Activated CD4-positive, alpha-beta T cell treated with anti-CD3 and anti-CD28 coated beads, Interleukin-2, amount 10 ng/mL, durations not matched to agents 24 days and 14 days (primary cell): ENCODE data around the gene HOXA4. TPM values are rescaled to one million over a fixed set of nuclear protein-coding genes. Genes with fewer than 3 reads are reported as not detected.

Experiments
- DNase-seq: peaks from one replicate; pipeline ENCODE4 v3.0.0; 2022
- H3K27ac Mint-ChIP-seq: one replicate; pipeline ENCODE4 v1.8.0; 2022; ENCODE audit warnings: mild to moderate bottlenecking, mixed read lengths
- H3K27me3 Mint-ChIP-seq: one replicate; pipeline ENCODE4 v1.8.0; 2022; ENCODE audit warnings: mixed read lengths
- H3K36me3 Mint-ChIP-seq: one replicate; pipeline ENCODE4 v1.8.0; 2022; ENCODE audit warnings: low read depth, mild to moderate bottlenecking, mixed read lengths
- H3K4me1 Mint-ChIP-seq: one replicate; pipeline ENCODE4 v1.8.0; 2021; ENCODE audit warnings: mixed read lengths
- H3K4me3 Mint-ChIP-seq: one replicate; pipeline ENCODE4 v1.8.0; 2022; ENCODE audit warnings: mild to moderate bottlenecking, moderate library complexity, mixed read lengths
- H3K9me3 Mint-ChIP-seq: one replicate; pipeline ENCODE4 v1.8.0; 2021; ENCODE audit warnings: mixed read lengths
- intact Hi-C: fragments of 100-400 bp; cut with micrococcal nuclease; formaldehyde crosslinking; loops from one replicate; pipeline ENCODE4 v1.15.1; 2023
- total RNA-seq: library from RNA; stranded (reverse); gene quantifications from 2 replicates; pipeline ENCODE4 v1.2.3, GENCODE V29; 2022

Gene HOXA4
- total RNA-seq, 1 donor from 2014 or later = not detected

DNA sequence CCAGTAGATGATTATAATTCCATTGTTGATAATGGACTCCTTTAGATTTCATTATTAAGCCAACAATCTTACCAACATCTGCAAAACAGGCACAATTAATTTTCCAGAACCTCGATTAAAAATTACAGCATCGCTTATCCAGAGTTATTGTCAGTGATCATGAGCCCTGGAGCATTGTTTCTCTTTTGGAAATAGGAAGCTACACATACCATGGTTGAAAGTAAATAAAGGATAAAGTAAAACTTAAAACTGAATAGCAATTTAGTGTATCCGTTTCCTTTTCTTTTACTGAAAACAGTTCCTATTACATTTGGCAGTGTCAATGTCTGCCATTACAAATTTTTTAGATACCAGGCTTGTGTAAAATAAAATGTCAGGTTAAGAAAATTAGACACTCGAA, 18.2 kb downstream of the HOXA4 start:
- peaks cover 5% of the 10 kb centered on the region for H3K27me3 Mint-ChIP-seq
- H3K27ac Mint-ChIP-seq = no peak overlapping the region
- no peak overlapping the region for H3K4me3 Mint-ChIP-seq
- H3K4me1 Mint-ChIP-seq = no peaks in the 10 kb centered on the region
- intact Hi-C loops = no loop called here
- no peaks in the 10 kb centered on the region for H3K9me3 Mint-ChIP-seq
- no peak for DNase-seq
- no peaks in the 10 kb centered on the region for H3K36me3 Mint-ChIP-seq

DNA sequence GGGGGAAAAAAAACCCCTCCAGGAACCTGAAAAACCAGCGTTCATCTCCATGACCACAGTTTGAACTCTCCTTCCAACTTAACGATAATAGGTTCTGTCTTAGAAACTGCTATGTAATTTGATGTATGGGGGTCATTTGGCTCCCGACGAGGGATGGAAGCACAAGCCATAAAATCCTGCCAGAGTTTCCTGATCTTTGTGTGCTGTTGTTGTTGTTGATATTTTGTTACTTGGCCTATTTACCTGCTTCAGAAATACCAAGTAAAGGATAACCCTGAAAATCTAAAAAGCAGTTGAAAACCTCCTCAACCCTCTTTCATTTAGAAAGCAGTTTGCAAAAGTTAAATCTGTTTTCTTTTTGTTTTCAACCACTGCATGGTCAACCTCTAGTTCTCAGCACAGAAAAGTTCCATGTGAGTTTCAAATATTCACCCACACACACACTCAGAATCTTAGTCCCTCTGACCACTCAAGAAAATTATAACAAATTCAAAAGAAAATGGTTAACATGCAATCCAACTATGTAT, 18.7 kb downstream of the HOXA4 start:
- peaks cover 5% of the 10 kb centered on the region for H3K27me3 Mint-ChIP-seq

GRCh38 chr7:27111042-27111750, 19.4 kb downstream of the HOXA4 start:
- Mint-ChIP-seq H3K4me1 (no peaks in the 10 kb centered on the region), H3K27ac (no peak overlapping the region), H3K4me3 (no peak overlapping the region)

More for the DNA sequence above, 18.7 kb downstream of the HOXA4 start:
- Mint-ChIP-seq H3K36me3 (no peaks in the 10 kb centered on the region), H3K27ac (no peak overlapping the region), H3K4me3 (no peak overlapping the region), H3K4me1 (no peaks in the 10 kb centered on the region), H3K9me3 (no peaks in the 10 kb centered on the region)
- intact Hi-C loops = no loop called here
- no peak for DNase-seq

DNA sequence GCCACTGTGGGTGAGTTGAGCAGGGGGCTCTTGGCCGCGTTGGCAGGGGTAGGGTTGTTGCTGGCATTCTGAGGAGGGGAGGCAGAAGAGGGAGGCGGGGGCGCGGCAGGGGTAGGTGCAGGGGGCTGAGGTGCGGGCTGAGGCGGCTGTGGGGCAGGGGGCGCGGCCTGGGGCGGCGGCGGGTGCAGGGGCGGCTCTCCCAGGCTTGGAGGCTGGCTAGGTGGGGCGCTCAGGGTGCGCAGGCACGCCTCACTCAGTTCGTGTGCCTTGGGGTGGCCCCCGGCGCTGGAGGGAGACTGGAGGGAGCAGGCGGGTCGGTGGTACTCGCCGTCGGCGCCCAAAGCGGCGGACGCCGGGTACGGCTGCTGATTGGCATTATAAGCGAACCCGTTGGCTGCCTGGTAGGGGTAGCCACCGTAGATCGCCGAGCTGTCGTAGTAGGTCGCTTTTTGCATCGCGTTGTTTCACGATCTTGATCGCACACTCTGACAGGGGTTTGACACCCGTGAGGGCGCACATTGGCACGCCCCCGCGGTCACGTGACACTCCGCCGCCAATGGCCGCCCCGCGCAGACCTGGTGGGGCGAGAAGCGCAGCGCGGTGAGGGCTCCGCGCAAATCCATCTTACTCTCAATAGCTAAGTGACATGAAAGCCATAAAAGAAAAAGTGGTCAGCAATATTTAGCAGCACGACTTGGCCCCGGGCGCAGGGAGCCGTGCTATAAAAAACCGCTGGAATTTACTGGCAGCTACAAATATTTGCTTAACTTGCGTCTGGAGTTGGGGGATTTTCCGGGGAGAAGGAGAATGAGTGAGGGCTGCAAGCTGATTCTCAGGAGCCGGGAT, 20.1 kb downstream of the HOXA4 start:
- Mint-ChIP-seq H3K27ac (no peak overlapping the region), H3K9me3 (no peaks in the 10 kb centered on the region), H3K4me3 (no peak overlapping the region), H3K27me3 (peaks cover 10% of the 10 kb centered on the region), H3K4me1 (no peaks in the 10 kb centered on the region), H3K36me3 (no peaks in the 10 kb centered on the region)
- no peak for DNase-seq
- intact Hi-C loops = no loop called here

More at GRCh38 chr7:27111042-27111750, 19.4 kb downstream of the HOXA4 start:
- Mint-ChIP-seq H3K36me3 (no peaks in the 10 kb centered on the region), H3K27me3 (peaks cover 5% of the 10 kb centered on the region), H3K9me3 (no peaks in the 10 kb centered on the region)
- no peak for DNase-seq
- intact Hi-C loops = no loop called here

- Mint-ChIP-seq H3K4me1 (no peaks in the 10 kb centered on the region), H3K36me3 (no peaks in the 10 kb centered on the region), H3K27ac (no peak overlapping the region), H3K9me3 (no peaks in the 10 kb centered on the region), H3K27me3 (peaks cover 18% of the 10 kb centered on the region), H3K4me3 (no peak overlapping the region)
- intact Hi-C loops = no loop called here
- DNase-seq = no peak
These were observed 20.9 kb downstream of the HOXA4 start for GRCh38 chr7:27109466-27110185.

GRCh38 chr7:27108390-27109127, 22.0 kb downstream of the HOXA4 start:
- no peak overlapping the region for H3K4me3 Mint-ChIP-seq
- H3K9me3 Mint-ChIP-seq = no peaks in the 10 kb centered on the region
- DNase-seq = no peak
- H3K27ac Mint-ChIP-seq = no peak overlapping the region
- no peaks in the 10 kb centered on the region for H3K4me1 Mint-ChIP-seq
- intact Hi-C loops = no loop called here
- H3K36me3 Mint-ChIP-seq = no peaks in the 10 kb centered on the region
- peaks cover 28% of the 10 kb centered on the region for H3K27me3 Mint-ChIP-seq

- H3K27me3 Mint-ChIP-seq = peaks cover 36% of the 10 kb centered on the region
- intact Hi-C loops = no loop called here
- H3K36me3 Mint-ChIP-seq = no peaks in the 10 kb centered on the region
- H3K9me3 Mint-ChIP-seq = no peaks in the 10 kb centered on the region
- no peak for DNase-seq
- peaks cover 4% of the 10 kb centered on the region for H3K4me1 Mint-ChIP-seq
- H3K27ac Mint-ChIP-seq = no peak overlapping the region
- no peak overlapping the region for H3K4me3 Mint-ChIP-seq
These were observed 22.9 kb downstream of the HOXA4 start for GRCh38 chr7:27107391-27108381.

GRCh38 chr7:27106901-27107240, 23.7 kb downstream of the HOXA4 start:
- Mint-ChIP-seq H3K36me3 (no peaks in the 10 kb centered on the region), H3K27ac (no peak overlapping the region), H3K4me1 (peaks cover 4% of the 10 kb centered on the region), H3K4me3 (no peak overlapping the region), H3K9me3 (no peaks in the 10 kb centered on the region), H3K27me3 (peaks cover 41% of the 10 kb centered on the region)
- intact Hi-C loops = no loop called here
- DNase-seq = no peak

DNA sequence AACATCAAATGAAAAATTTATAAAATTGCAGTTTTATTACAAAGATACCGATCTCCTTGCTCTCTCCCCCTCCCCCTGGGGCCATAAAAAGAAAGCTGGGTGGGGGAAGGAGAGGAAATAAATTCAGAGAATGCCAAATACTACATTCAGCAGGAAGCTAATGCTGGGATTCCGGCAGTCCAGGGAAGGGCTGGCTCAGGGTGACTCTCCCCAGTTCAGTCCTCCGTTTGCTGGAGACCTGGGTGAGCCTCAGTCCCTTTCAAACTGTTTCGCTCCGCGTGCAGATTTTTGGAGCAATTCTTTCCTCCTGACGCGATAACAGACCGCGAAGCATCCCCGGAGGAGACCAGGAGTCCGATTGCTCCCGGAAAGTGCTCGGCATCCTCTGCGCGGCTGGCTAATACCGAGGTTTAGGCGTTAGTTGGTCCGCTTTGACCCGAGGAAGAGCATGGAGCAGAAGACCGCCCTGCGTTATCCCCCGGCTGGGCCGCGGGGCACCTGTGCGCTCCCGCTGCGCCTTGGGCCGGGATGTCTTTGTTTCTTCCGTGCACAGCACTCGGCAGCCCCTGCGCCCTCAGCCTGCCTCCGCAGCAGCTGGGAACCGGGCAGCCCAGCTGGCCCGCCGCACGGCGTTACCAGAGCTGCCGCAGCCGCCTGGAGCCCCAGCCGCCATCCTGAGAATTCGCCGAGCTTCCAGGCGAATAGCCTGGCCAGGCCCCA, 24.2 kb downstream of the HOXA4 start:
- no peak for DNase-seq
- Mint-ChIP-seq H3K4me1 (peaks cover 4% of the 10 kb centered on the region), H3K9me3 (no peaks in the 10 kb centered on the region), H3K27ac (no peak overlapping the region), H3K36me3 (no peaks in the 10 kb centered on the region), H3K27me3 (peaks cover 44% of the 10 kb centered on the region), H3K4me3 (no peak overlapping the region)
- intact Hi-C loops = no loop called here

DNA sequence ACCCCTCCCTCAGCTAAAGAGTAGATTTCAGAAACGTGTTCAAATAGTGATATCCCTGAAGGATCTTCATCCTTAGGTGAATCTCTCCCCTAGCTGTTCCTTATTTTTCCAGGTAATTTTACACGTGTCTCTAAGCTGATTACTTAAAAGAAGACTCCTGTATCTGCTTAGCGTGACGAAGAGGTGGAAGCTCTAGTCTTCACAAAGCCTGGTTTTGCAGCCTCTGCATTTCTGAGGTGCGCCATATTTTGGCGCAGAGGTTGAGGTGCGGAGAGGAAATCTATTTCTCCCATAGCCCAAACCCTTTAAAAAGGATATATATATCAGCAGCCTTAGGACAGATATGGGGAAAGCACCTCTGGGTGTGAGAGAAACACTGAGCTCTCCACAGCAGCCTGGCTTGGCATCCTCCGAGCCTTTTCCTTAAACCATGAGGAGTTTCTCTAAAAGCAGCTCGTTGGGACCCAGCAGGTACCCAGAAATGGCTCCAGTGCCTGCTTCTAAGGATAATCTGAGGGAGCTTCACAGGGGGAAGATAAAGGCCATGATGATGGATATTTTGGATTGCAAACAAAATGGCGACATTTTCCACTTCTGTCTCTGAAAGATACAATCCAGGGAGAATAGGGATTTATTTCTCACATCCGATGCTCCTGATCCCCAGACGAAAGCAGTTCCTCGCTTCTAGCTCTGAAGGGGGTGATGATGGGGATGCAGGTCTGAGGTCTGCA, 25.1 kb downstream of the HOXA4 start:
- H3K9me3 Mint-ChIP-seq = no peaks in the 10 kb centered on the region
- H3K36me3 Mint-ChIP-seq = peaks cover 2% of the 10 kb centered on the region
- intact Hi-C loops = no loop called here
- peaks cover 53% of the 10 kb centered on the region for H3K27me3 Mint-ChIP-seq
- H3K4me3 Mint-ChIP-seq = no peak overlapping the region
- H3K27ac Mint-ChIP-seq = no peak overlapping the region
- DNase-seq = no peak
- H3K4me1 Mint-ChIP-seq = peaks cover 4% of the 10 kb centered on the region

- Mint-ChIP-seq H3K27ac (no peak overlapping the region), H3K4me3 (no peak overlapping the region), H3K36me3 (peaks cover 4% of the 10 kb centered on the region), H3K4me1 (peaks cover 4% of the 10 kb centered on the region), H3K9me3 (no peaks in the 10 kb centered on the region), H3K27me3 (peaks cover 62% of the 10 kb centered on the region)
- intact Hi-C loops = no loop called here
- DNase-seq = no peak
These were observed 26.1 kb downstream of the HOXA4 start for GRCh38 chr7:27104341-27105058.
